HEK293 (cell line): ENCODE results near the gene ARF4.

Experiments used
- CTCF ChIA-PET: fragments of 350-600 bp; formaldehyde crosslinking; extraction: SDS; loops from one replicate; lab custom pipeline; 2021; ENCODE audit warnings: antibody characterized with exemption; lab: Yijun Ruan, JAX
- POLR2A ChIA-PET: fragments of 300-600 bp; formaldehyde crosslinking; extraction: SDS; loops from one replicate; lab custom pipeline; 2020; ENCODE audit warnings: antibody characterized with exemption, inconsistent platforms; lab: Yijun Ruan, JAX
- H3K27ac ChIP-seq: fragments of 200-500 bp; sonication (Bioruptor generic); 2 replicates; pipeline ENCODE4 v1.5.1; 2014; ENCODE audit warnings: low read depth, low read length, control low read depth, inconsistent platforms; ENCODE audit errors: extremely low read depth
- H3K36me3 ChIP-seq, 2 experiments: fragments of 200-500 bp in 1 of 2; sonication (Bioruptor generic) in 1 of 2; 1 replicate in 1 of 2; 2 replicates in 1 of 2; pipeline ENCODE4 v1.5.1; 2014 to 2017; ENCODE audit warnings: inconsistent platforms in 2 of 2, low read length in 2 of 2; ENCODE audit not compliant: control insufficient read depth in 2 of 2, insufficient read depth in 1 of 2
- H3K4me1 ChIP-seq: fragments of 200-500 bp; sonication (Bioruptor generic); 2 replicates; pipeline ENCODE4 v1.5.1; 2014; ENCODE audit warnings: mild to moderate bottlenecking, low read length, inconsistent platforms; ENCODE audit not compliant: control insufficient read depth, insufficient read depth
- H3K4me3 ChIP-seq: 2 replicates; pipeline ENCODE4 v1.5.1; 2011; ENCODE audit warnings: low read depth, mild to moderate bottlenecking, control low read depth, low read length, moderate library complexity
- H3K9me3 ChIP-seq: fragments of 200-500 bp; sonication (Bioruptor generic); 2 replicates; pipeline ENCODE4 v1.5.1; 2014; ENCODE audit warnings: low read depth, low read length, inconsistent platforms; ENCODE audit not compliant: control insufficient read depth, insufficient read depth
- GLI2 ChIP-seq: fragments of 450-650 bp; formaldehyde crosslinking; IDR thresholded peaks from 2 replicates; pipeline ENCODE4; 2017; ENCODE audit warnings: missing biosample characterization, missing genetic modification characterization, low read depth, borderline replicate concordance
- HOXC10 ChIP-seq: sonication (generic); formaldehyde crosslinking; IDR thresholded peaks from 2 replicates; pipeline ENCODE4 v1.8.1; 2023; ENCODE audit warnings: mild to moderate bottlenecking, missing genetic modification reagents
- KLF10 ChIP-seq: fragments of 450-650 bp; IDR thresholded peaks from 2 replicates; pipeline ENCODE4 v1.5.1; 2018; ENCODE audit warnings: missing biosample characterization, mild to moderate bottlenecking, missing genetic modification characterization
- KLF9 ChIP-seq: fragments of 450-650 bp; formaldehyde crosslinking; IDR thresholded peaks from 2 replicates; pipeline ENCODE4 v1.5.1; 2016; ENCODE audit warnings: missing biosample characterization, missing genetic modification characterization, low read depth
- MYNN ChIP-seq: fragments of 450-650 bp; formaldehyde crosslinking; IDR thresholded peaks from 2 replicates; pipeline ENCODE4 v1.5.1; 2016; ENCODE audit warnings: missing biosample characterization, missing genetic modification characterization, borderline replicate concordance
- MZF1 ChIP-seq: fragments of 450-650 bp; formaldehyde crosslinking; IDR thresholded peaks from 2 replicates; pipeline ENCODE4 v1.5.1; 2017; ENCODE audit warnings: missing biosample characterization, missing genetic modification characterization, borderline replicate concordance
- PATZ1 ChIP-seq: fragments of 450-650 bp; formaldehyde crosslinking; IDR thresholded peaks from 2 replicates; pipeline ENCODE4 v1.5.1; 2016; ENCODE audit warnings: missing biosample characterization, missing genetic modification characterization
- SP3 ChIP-seq: fragments of 450-650 bp; formaldehyde crosslinking; IDR thresholded peaks from 2 replicates; pipeline ENCODE4 v1.5.1; 2016; ENCODE audit warnings: missing biosample characterization, missing genetic modification characterization
- ZBTB44 ChIP-seq: fragments of 450-650 bp; IDR thresholded peaks from 2 replicates; pipeline ENCODE4 v1.5.1; 2018; ENCODE audit warnings: missing biosample characterization, mild to moderate bottlenecking, missing genetic modification characterization
- ZBTB6 ChIP-seq: fragments of 450-650 bp; formaldehyde crosslinking; IDR thresholded peaks from 2 replicates; pipeline ENCODE4 v1.5.1; 2017; ENCODE audit warnings: missing biosample characterization, missing genetic modification characterization
- ZEB2 ChIP-seq: fragments of 450-650 bp; formaldehyde crosslinking; IDR thresholded peaks from 2 replicates; pipeline ENCODE4 v1.5.1; 2016; ENCODE audit warnings: missing biosample characterization, missing genetic modification characterization
- ZNF114 ChIP-seq: fragments of 450-650 bp; formaldehyde crosslinking; IDR thresholded peaks from 2 replicates; pipeline ENCODE4 v1.5.0; 2017; ENCODE audit warnings: missing biosample characterization, missing genetic modification characterization
- ZNF510 ChIP-seq: fragments of 450-650 bp; formaldehyde crosslinking; IDR thresholded peaks from 2 replicates; pipeline ENCODE4 v1.5.1; 2018; ENCODE audit warnings: mild to moderate bottlenecking, missing genetic modification characterization, missing biosample characterization; ENCODE audit not compliant: insufficient replicate concordance
- ZNF518A ChIP-seq: fragments of 450-650 bp; formaldehyde crosslinking; conservative IDR thresholded peaks from 2 replicates; pipeline ENCODE4 v1.5.1; 2016; ENCODE audit warnings: low read depth, missing biosample characterization, missing genetic modification characterization
- ZNF561 ChIP-seq: fragments of 450-650 bp; IDR thresholded peaks from 2 replicates; pipeline ENCODE4 v1.5.1; 2018; ENCODE audit warnings: missing biosample characterization, missing genetic modification characterization, borderline replicate concordance
- ZNF585B ChIP-seq: fragments of 450-650 bp; formaldehyde crosslinking; IDR thresholded peaks from 2 replicates; pipeline ENCODE4 v1.5.1; 2016; ENCODE audit warnings: missing biosample characterization, missing genetic modification characterization
- ZNF596 ChIP-seq: fragments of 450-650 bp; IDR thresholded peaks from 2 replicates; pipeline ENCODE4 v1.5.0; 2018; ENCODE audit warnings: missing biosample characterization, mild to moderate bottlenecking, missing genetic modification characterization, moderate library complexity
- ZNF639 ChIP-seq: fragments of 450-650 bp; formaldehyde crosslinking; IDR thresholded peaks from 2 replicates; pipeline ENCODE4 v1.5.1; 2016; ENCODE audit warnings: missing biosample characterization, missing genetic modification characterization
- ZNF660 ChIP-seq: fragments of 450-650 bp; IDR thresholded peaks from 2 replicates; pipeline ENCODE4 v1.5.1; 2018; ENCODE audit warnings: missing biosample characterization, mild to moderate bottlenecking, missing genetic modification characterization
- ZNF768 ChIP-seq: fragments of 450-650 bp; formaldehyde crosslinking; IDR thresholded peaks from 2 replicates; pipeline ENCODE4 v1.5.1; 2018; ENCODE audit warnings: missing biosample characterization, mild to moderate bottlenecking, missing genetic modification characterization
- ZNF776 ChIP-seq: fragments of 450-650 bp; formaldehyde crosslinking; IDR thresholded peaks from 2 replicates; pipeline ENCODE4 v1.5.0; 2017; ENCODE audit warnings: missing biosample characterization, missing genetic modification characterization, borderline replicate concordance
- ZNF837 ChIP-seq: fragments of 450-650 bp; formaldehyde crosslinking; IDR thresholded peaks from 2 replicates; pipeline ENCODE4 v1.5.1; 2016; ENCODE audit warnings: missing biosample characterization, missing genetic modification characterization

The ARF4 gene

GRCh38 chr3:57555738-57556458, 41.2 kb downstream of the ARF4 start, which contains the start of gene PDE12 (continued):
- TF ChIP-seq ZNF518A (tag by site-specific recombination) = peak; percentile 99
- TF ChIP-seq PATZ1 = peak; percentile 68
- no peak for TF ChIP-seq MYNN (tag by site-specific recombination)
- TF ChIP-seq, all 188 proteins: peak for 74

- CTCF ChIA-PET = no interaction called here
- Histone ChIP-seq H3K4me1 (no peaks in the 10 kb centered on the region), H3K9me3 (no peaks in the 10 kb centered on the region), H3K36me3 (peaks cover 3 to 29% of the 10 kb centered on the region in 2 experiments; a peak in 1 of 3 replicates), H3K27ac (peak overlapping the region; percentile 61; the same call in 1 of the 2 replicates), H3K4me3 (peak overlapping the region; percentile 96)
- POLR2A ChIA-PET = interaction anchor here (0.5 to 2.3 kb wide), 4 partner anchors 11 to 361 kb away, joined by 4 to 11 read pairs (median 4); partner anchors contain the start of genes ARF4 and DNAH12
- TF ChIP-seq ZNF837 (tag by site-specific recombination) (no peak), ZNF561 (no peak), ZBTB6 (no peak), ZNF596 (tag by site-specific recombination) (no peak), ZEB2 (tag by site-specific recombination) (no peak), ZNF768 (tag by site-specific recombination) (no peak), ZNF114 (tag by site-specific recombination) (no peak), KLF10 (no peak), KLF9 (no peak), ZBTB44 (tag by site-specific recombination) (no peak), MZF1 (tag by site-specific recombination) (no peak), HOXC10 (CRISPR knock-in tag) (no peak), ZNF639 (tag by site-specific recombination) (no peak), SP3 (tag by site-specific recombination) (no peak), ZNF660 (no peak), ZNF510 (tag by site-specific recombination) (no peak), ZNF776 (tag by site-specific recombination) (no peak), GLI2 (tag by site-specific recombination) (no peak), ZNF585B (no peak)
These were observed 41.8 kb downstream of the ARF4 start for GRCh38 chr3:57555306-57555705.
